ENCODE results near the gene PDK1. TPM values are rescaled to one million over a fixed set of nuclear protein-coding genes. Genes with fewer than 3 reads are reported as not detected.
A peak's percentile ranks its signal among the peaks of the same experiment; 100 is the strongest.
"Not testable (repeated sequence)": the region's sequence is repeated elsewhere in the genome, so short reads cannot be mapped to it uniquely, and the experiment has no call there.

PDK1 gene
- 10 to 100 TPM in 1 of 3 donors, 1 to 10 TPM in 2; 9.9 to 14.4 (median 10.0) TPM for polyA plus RNA-seq

- DNase-seq: peak; percentile 90 to 91 (median 91)
- Mint-ChIP-seq H3K27ac (peak within 1 kb of the TSS; percentile 80 to 92 (median 88)), H3K36me3 (peaks cover 0 to 7% (median 4%) of the 10 kb centered on the region in 3 donors), H3K27me3 (ENCODE audit: low read depth in 3 of 3) (peaks cover 2 to 4% (median 4%) of the 10 kb centered on the region in 3 donors), H3K9me3 (no peaks in the 10 kb centered on the region), H3K4me3 (peak within 1 kb of the TSS; percentile 93 to 97 (median 97)), H3K4me1 (peaks cover 21 to 32% of the 10 kb centered on the region in 2 donors)
Observed at GRCh38 chr2:172555522-172556283, at the start of gene PDK1. PDK1 (plus strand) TSS chr2:172556090; CDS start chr2:172556151, 61 bp downstream.

GRCh38 chr2:172507199-172507598, 48.7 kb upstream of the PDK1 start:
- Mint-ChIP-seq H3K4me3 (no peak overlapping the region), H3K4me1 (peaks cover 10 to 14% of the 10 kb centered on the region in 2 donors), H3K27ac (no peak overlapping the region), H3K27me3 (ENCODE audit: low read depth in 3 of 3) (no peaks in the 10 kb centered on the region), H3K9me3 (peaks cover 0 to 9% (median 3%) of the 10 kb centered on the region in 6 donors), H3K36me3 (peaks cover 14 to 48% (median 16%) of the 10 kb centered on the region in 3 donors)
- DNase-seq: no peak

DNA sequence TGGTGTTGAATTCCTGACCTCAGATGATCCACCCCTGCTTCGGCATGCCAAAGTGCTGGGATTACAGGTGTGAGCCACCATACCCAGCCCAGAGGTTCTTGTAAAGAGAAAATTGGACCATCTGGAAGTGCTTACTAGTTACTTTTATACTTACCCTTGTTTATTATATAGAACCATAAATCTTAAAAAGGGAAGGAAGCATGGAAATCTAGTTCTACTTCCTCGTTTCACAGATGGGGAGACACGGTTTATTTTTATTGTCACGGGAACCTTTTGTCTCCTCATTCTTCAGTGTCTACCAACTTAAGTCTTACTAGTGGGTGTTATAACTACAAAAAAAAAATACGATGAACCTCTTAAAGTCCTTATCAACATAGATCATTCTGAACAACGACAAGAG, 45.8 kb upstream of the PDK1 start:
- Mint-ChIP-seq H3K36me3 (peaks cover 22 to 44% (median 25%) of the 10 kb centered on the region in 3 donors), H3K27ac (no peak overlapping the region), H3K4me3 (no peak overlapping the region), H3K4me1 (peaks cover 10 to 14% of the 10 kb centered on the region in 2 donors), H3K9me3 (peaks cover 0 to 26% (median 16%) of the 10 kb centered on the region in 6 donors), H3K27me3 (ENCODE audit: low read depth in 3 of 3) (no peaks in the 10 kb centered on the region)
- DNase-seq: no peak

- Mint-ChIP-seq H3K27me3 (ENCODE audit: low read depth in 3 of 3) (no peaks in the 10 kb centered on the region), H3K9me3 (peaks cover 0 to 26% (median 16%) of the 10 kb centered on the region in 6 donors), H3K27ac (peak overlapping the region in 1 of 6 donors; percentile 22), H3K36me3 (peaks cover 22 to 44% (median 25%) of the 10 kb centered on the region in 3 donors), H3K4me1 (peaks cover 10 to 14% of the 10 kb centered on the region in 2 donors), H3K4me3 (no peak overlapping the region)
- no peak for DNase-seq
Observed at GRCh38 chr2:172510548-172510947, 45.3 kb upstream of the PDK1 start.

- no peak overlapping the region for H3K4me3 Mint-ChIP-seq
- no peak for DNase-seq
- peaks cover 14 to 29% (median 17%) of the 10 kb centered on the region in 3 donors for H3K36me3 Mint-ChIP-seq
- H3K27me3 Mint-ChIP-seq (ENCODE audit: low read depth in 3 of 3): no peaks in the 10 kb centered on the region
- peaks cover 0 to 26% (median 16%) of the 10 kb centered on the region in 6 donors for H3K9me3 Mint-ChIP-seq
- H3K27ac Mint-ChIP-seq: no peak overlapping the region
- H3K4me1 Mint-ChIP-seq: peaks cover 10 to 14% of the 10 kb centered on the region in 2 donors
Observed at GRCh38 chr2:172512810-172513523, 42.9 kb upstream of the PDK1 start.

- peaks cover 14 to 25% (median 17%) of the 10 kb centered on the region in 3 donors for H3K36me3 Mint-ChIP-seq
- H3K9me3 Mint-ChIP-seq: peaks cover 0 to 26% (median 16%) of the 10 kb centered on the region in 6 donors
- H3K27ac Mint-ChIP-seq: no peak overlapping the region
- no peaks in the 10 kb centered on the region for H3K27me3 Mint-ChIP-seq (ENCODE audit: low read depth in 3 of 3)
- no peak for DNase-seq
- peaks cover 8 to 14% of the 10 kb centered on the region in 2 donors for H3K4me1 Mint-ChIP-seq
- no peak overlapping the region for H3K4me3 Mint-ChIP-seq
Observed at GRCh38 chr2:172513524-172513900, 42.4 kb upstream of the PDK1 start.

- H3K4me1 Mint-ChIP-seq: peaks cover 8 to 14% of the 10 kb centered on the region in 2 donors
- DNase-seq: no peak
- peaks cover 14 to 25% (median 17%) of the 10 kb centered on the region in 3 donors for H3K36me3 Mint-ChIP-seq
- no peaks in the 10 kb centered on the region for H3K27me3 Mint-ChIP-seq (ENCODE audit: low read depth in 3 of 3)
- H3K9me3 Mint-ChIP-seq: peaks cover 0 to 26% (median 16%) of the 10 kb centered on the region in 6 donors
- no peak overlapping the region for H3K4me3 Mint-ChIP-seq
- no peak overlapping the region for H3K27ac Mint-ChIP-seq
Observed at GRCh38 chr2:172513935-172514586, 41.8 kb upstream of the PDK1 start.

GRCh38 chr2:172516299-172516698, 39.6 kb upstream of the PDK1 start:
- H3K4me1 Mint-ChIP-seq: peaks cover 0 to 1% of the 10 kb centered on the region in 2 donors
- no peaks in the 10 kb centered on the region for H3K27me3 Mint-ChIP-seq (ENCODE audit: low read depth in 3 of 3)
- H3K9me3 Mint-ChIP-seq: peaks cover 5 to 23% (median 16%) of the 10 kb centered on the region in 6 donors
- DNase-seq: no peak
- H3K27ac Mint-ChIP-seq: no peak overlapping the region
- H3K36me3 Mint-ChIP-seq: peaks cover 14 to 19% (median 18%) of the 10 kb centered on the region in 3 donors
- H3K4me3 Mint-ChIP-seq: no peak overlapping the region

GRCh38 chr2:172518995-172519394, 36.9 kb upstream of the PDK1 start:
- H3K36me3 Mint-ChIP-seq: peaks cover 0 to 6% (median 2%) of the 10 kb centered on the region in 3 donors
- no peaks in the 10 kb centered on the region for H3K27me3 Mint-ChIP-seq (ENCODE audit: low read depth in 3 of 3)
- no peak overlapping the region for H3K4me3 Mint-ChIP-seq
- no peaks in the 10 kb centered on the region for H3K4me1 Mint-ChIP-seq
- H3K27ac Mint-ChIP-seq: no peak overlapping the region
- no peak for DNase-seq
- H3K9me3 Mint-ChIP-seq: peaks cover 0 to 5% (median 0%) of the 10 kb centered on the region in 6 donors

DNA sequence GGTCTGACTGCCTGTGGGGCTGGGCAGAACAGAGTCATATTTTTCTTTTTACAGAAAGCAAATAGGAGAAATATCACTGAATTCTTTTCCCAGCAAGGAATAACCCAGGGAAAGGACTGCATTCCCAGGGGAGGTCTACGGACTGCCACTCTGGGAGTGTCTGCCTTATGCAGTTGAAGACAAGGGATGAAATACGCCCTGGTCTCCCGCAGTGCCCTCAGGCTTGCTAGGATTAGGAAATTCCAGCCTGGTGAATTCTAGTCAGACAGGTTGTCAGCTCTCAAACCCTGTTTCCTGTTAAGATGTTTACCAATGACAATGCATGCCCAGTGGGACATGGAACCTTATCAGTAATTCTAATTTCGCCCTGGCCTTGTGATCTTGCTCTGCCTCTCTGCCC, 30.3 kb upstream of the PDK1 start:
- no peak for DNase-seq
- Mint-ChIP-seq H3K27ac (no peak overlapping the region), H3K4me3 (no peak overlapping the region), H3K9me3 (peaks cover 9 to 32% (median 21%) of the 10 kb centered on the region in 6 donors), H3K4me1 (no peaks in the 10 kb centered on the region), H3K36me3 (peaks cover 10 to 19% (median 16%) of the 10 kb centered on the region in 3 donors), H3K27me3 (ENCODE audit: low read depth in 3 of 3) (no peaks in the 10 kb centered on the region)

- peaks cover 0 to 1% (median 0%) of the 10 kb centered on the region in 3 donors for H3K27me3 Mint-ChIP-seq (ENCODE audit: low read depth in 3 of 3)
- no peak overlapping the region for H3K4me3 Mint-ChIP-seq
- no peak for DNase-seq
- no peaks in the 10 kb centered on the region for H3K4me1 Mint-ChIP-seq
- peaks cover 8 to 25% (median 12%) of the 10 kb centered on the region in 6 donors for H3K9me3 Mint-ChIP-seq
- peaks cover 22 to 35% (median 30%) of the 10 kb centered on the region in 3 donors for H3K36me3 Mint-ChIP-seq
- no peak overlapping the region for H3K27ac Mint-ChIP-seq
Observed at GRCh38 chr2:172531309-172531708, 24.6 kb upstream of the PDK1 start.

DNA sequence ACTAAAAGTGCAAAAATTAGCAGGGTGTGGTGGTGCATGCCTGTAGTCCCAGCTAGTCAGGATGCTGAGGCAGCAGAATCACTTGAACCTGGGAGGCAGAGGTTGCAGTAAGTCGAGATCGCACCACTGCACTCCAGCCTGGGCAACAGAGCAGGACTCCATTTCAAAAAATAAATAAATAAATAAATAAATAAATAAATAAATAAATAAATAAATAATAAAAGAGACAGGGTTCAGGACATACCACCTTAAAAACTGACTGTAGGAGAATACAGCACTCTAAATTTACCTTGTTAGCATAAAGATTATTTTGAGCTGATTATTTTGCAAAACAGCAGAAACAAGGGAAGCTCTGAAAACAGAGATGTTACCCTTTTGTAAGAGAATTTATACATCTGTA, 23.4 kb upstream of the PDK1 start:
- H3K4me3 Mint-ChIP-seq; H3K4me1 Mint-ChIP-seq; H3K27ac Mint-ChIP-seq; H3K27me3 Mint-ChIP-seq (ENCODE audit: low read depth in 3 of 3); DNase-seq: not testable (repeated sequence)
- peaks cover 22 to 35% (median 30%) of the 10 kb centered on the region in 3 donors for H3K36me3 Mint-ChIP-seq
- peaks cover under 1 to 15% (median 5%) of the 10 kb centered on the region in 6 donors for H3K9me3 Mint-ChIP-seq

GRCh38 chr2:172533687-172534086, 22.2 kb upstream of the PDK1 start:
- Mint-ChIP-seq H3K9me3 (peaks cover 0 to 6% (median 4%) of the 10 kb centered on the region in 6 donors), H3K27ac (no peak overlapping the region), H3K4me3 (no peak overlapping the region), H3K4me1 (no peaks in the 10 kb centered on the region), H3K27me3 (ENCODE audit: low read depth in 3 of 3) (peaks cover 0 to 1% (median 0%) of the 10 kb centered on the region in 3 donors), H3K36me3 (peaks cover 22 to 32% (median 30%) of the 10 kb centered on the region in 3 donors)
- no peak for DNase-seq

All from immature natural killer cell (primary cell).